GM12891 (cell line): ENCODE measurements around the gene TSPO2.

ENCODE experiments used
- DNase-seq: peaks from one replicate; pipeline ENCODE4 v3.0.0; 2011; ENCODE audit warnings: low spot score; ENCODE audit not compliant: insufficient read length
- FAIRE-seq: peaks from 2 replicates; lab custom pipeline; 2011; peaks lifted over from hg19 to GRCh38; lab: Jason Lieb, UNC
- PAX5 ChIP-seq: IDR thresholded peaks from 2 replicates; pipeline ENCODE4 v1.6.1; 2011; ENCODE audit warnings: low read length, moderate library complexity, mild to moderate bottlenecking; ENCODE audit not compliant: insufficient read depth, severe bottlenecking
- POLR2A ChIP-seq: IDR thresholded peaks from 2 replicates; pipeline ENCODE4 v1.6.1; 2011; ENCODE audit warnings: low read depth, low read length, control low read depth
- POLR2AphosphoS5 ChIP-seq: IDR thresholded peaks from 2 replicates; pipeline ENCODE4 v1.6.1; 2011; ENCODE audit warnings: low read depth, low read length, control low read depth
- POU2F2 ChIP-seq: IDR thresholded peaks from 2 replicates; pipeline ENCODE4 v1.6.1; 2011; ENCODE audit warnings: low read depth, mild to moderate bottlenecking, control low read depth, low read length, moderate library complexity
- SPI1 ChIP-seq: IDR thresholded peaks from 2 replicates; pipeline ENCODE4 v1.6.1; 2011; ENCODE audit warnings: low read depth, low read length, control low read depth
- TAF1 ChIP-seq: IDR thresholded peaks from 2 replicates; pipeline ENCODE4 v1.6.1; 2011; ENCODE audit warnings: low read depth, low read length, control low read depth

The TSPO2 gene

GRCh38 chr6:41073968-41074691, 31.9 kb downstream of the TSPO2 start:
- FAIRE-seq (no peak), DNase-seq (no peak)
- TF ChIP-seq TAF1: no peak
- peak; percentile 46 for TF ChIP-seq SPI1
- no peak for TF ChIP-seq PAX5
- TF ChIP-seq POLR2A: no peak
- no peak for TF ChIP-seq POU2F2

GRCh38 chr6:41074692-41075436, 32.6 kb downstream of the TSPO2 start:
- DNase-seq: no peak
- FAIRE-seq: no peak
- TF ChIP-seq SPI1: no peak
- TF ChIP-seq POLR2AphosphoS5: no peak
- TF ChIP-seq POLR2A: no peak
- TF ChIP-seq PAX5: no peak
- no peak for TF ChIP-seq POU2F2

- DNase-seq (no peak), FAIRE-seq (peak; percentile 41)
- no peak for TF ChIP-seq POLR2AphosphoS5
- no peak for TF ChIP-seq SPI1
Measured at GRCh38 chr6:41075651-41076626, 33.7 kb downstream of the TSPO2 start.

- FAIRE-seq (no peak), DNase-seq (no peak)
- no peak for TF ChIP-seq PAX5
- no peak for TF ChIP-seq SPI1
- no peak for TF ChIP-seq TAF1
- TF ChIP-seq POLR2AphosphoS5: no peak
- no peak for TF ChIP-seq POLR2A
- TF ChIP-seq POU2F2: no peak
Measured at GRCh38 chr6:41077536-41077935, 35.3 kb downstream of the TSPO2 start.

GRCh38 chr6:41078101-41078500, 35.8 kb downstream of the TSPO2 start:
- TF ChIP-seq SPI1 (no peak), POU2F2 (no peak), POLR2AphosphoS5 (no peak), PAX5 (no peak), POLR2A (no peak), TAF1 (no peak)
- no peak for DNase-seq
- no peak for FAIRE-seq

- no peak for TF ChIP-seq POLR2AphosphoS5
- no peak for TF ChIP-seq TAF1
- TF ChIP-seq POU2F2: no peak
- TF ChIP-seq PAX5: no peak
- TF ChIP-seq SPI1: no peak
- no peak for TF ChIP-seq POLR2A
- FAIRE-seq: no peak
- DNase-seq: no peak
Measured at GRCh38 chr6:41079080-41079479, 36.8 kb downstream of the TSPO2 start.

- FAIRE-seq: no peak
Measured at GRCh38 chr6:41080621-41081020, 38.4 kb downstream of the TSPO2 start.

GRCh38 chr6:41083072-41083471, 40.8 kb downstream of the TSPO2 start:
- TF ChIP-seq POU2F2 (no peak), TAF1 (no peak), POLR2AphosphoS5 (no peak), POLR2A (no peak), PAX5 (no peak), SPI1 (no peak)
- FAIRE-seq (no peak), DNase-seq (no peak)

More at GRCh38 chr6:41080621-41081020, 38.4 kb downstream of the TSPO2 start:
- TF ChIP-seq PAX5 (no peak), POU2F2 (no peak), POLR2AphosphoS5 (no peak), POLR2A (no peak), TAF1 (no peak), SPI1 (no peak)
- no peak for DNase-seq

- TF ChIP-seq POLR2A (no peak), POLR2AphosphoS5 (no peak), SPI1 (no peak), POU2F2 (no peak), PAX5 (no peak), TAF1 (no peak)
- no peak for FAIRE-seq
- DNase-seq: no peak
Measured at GRCh38 chr6:41085182-41085581, 42.9 kb downstream of the TSPO2 start.

- no peak for DNase-seq
- TF ChIP-seq POLR2A (no peak), SPI1 (no peak), POLR2AphosphoS5 (no peak), TAF1 (no peak), PAX5 (no peak), POU2F2 (no peak)
- no peak for FAIRE-seq
Measured at GRCh38 chr6:41088451-41088850, 46.2 kb downstream of the TSPO2 start.
